GM21360 (cell line): Measurements from ENCODE around the gene PTGDR2.

ENCODE experiments used
- ATAC-seq: cut with Tn5 transposase; IDR thresholded peaks from one replicate; pipeline ENCODE4 v1.9.1; 2021; ENCODE audit warnings: mild to moderate bottlenecking, moderate library complexity; ENCODE audit not compliant: unreplicated experiment

Gene PTGDR2

GRCh38 chr11:60855726-60856633, at the start of gene PTGDR2:
Gene PTGDR2, minus strand, starts transcription at chr11:60855950. Its CDS starts 2,228 bp downstream, at chr11:60853722.
- ATAC-seq, result no peak

GRCh38 chr11:60905047-60905446, 49.3 kb upstream of the PTGDR2 start:
- ATAC-seq, result no peak

- no peak for ATAC-seq
Observed at GRCh38 chr11:60902625-60903024, 46.9 kb upstream of the PTGDR2 start.

GRCh38 chr11:60900673-60901404, 45.1 kb upstream of the PTGDR2 start:
- no peak for ATAC-seq

GRCh38 chr11:60899977-60900376, 44.2 kb upstream of the PTGDR2 start:
- ATAC-seq, result no peak

DNA sequence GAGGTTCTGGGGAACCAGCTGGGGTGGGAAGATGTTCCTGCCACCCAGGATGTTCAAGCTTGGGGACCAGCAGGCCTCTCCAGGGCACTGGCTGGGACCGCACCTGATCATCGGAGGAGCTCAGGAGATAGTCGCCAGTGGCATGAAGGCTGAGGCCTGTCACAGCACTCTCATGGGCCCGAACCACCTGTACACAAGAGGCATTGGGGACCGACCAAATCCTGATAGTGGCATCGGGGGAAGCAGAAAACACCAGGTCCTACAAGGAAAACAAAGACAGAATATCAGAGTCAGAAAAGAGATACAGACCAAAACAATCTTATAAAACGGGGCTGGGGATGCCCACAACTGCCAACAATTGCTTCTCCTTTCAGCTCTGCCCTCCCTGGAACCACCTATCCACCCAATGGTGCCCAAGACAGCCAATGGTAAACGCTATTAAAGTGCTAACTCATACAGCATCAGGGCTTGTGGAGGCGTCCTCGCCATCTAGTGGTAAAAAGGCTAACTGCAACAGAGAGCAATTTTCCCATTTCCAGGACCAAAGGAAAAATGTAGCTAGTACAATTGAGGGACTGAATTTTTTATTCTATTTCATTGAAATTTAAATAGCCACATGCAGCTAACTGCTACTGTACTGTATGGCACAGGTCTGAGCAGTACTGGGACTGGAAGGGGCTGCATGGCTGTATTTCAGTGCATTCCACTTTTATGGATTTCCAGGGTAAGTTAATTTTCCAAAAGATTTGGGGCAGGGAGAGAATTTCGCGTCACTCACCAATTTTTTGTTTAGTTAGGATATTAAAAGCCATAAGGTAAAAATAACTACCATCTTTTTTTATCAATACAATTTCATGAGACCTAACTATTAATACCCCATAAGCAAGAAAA, 43.5 kb upstream of the PTGDR2 start:
- ATAC-seq, result no peak

GRCh38 chr11:60897496-60897895, 41.7 kb upstream of the PTGDR2 start:
- ATAC-seq, result no peak

GRCh38 chr11:60895687-60896086, 39.9 kb upstream of the PTGDR2 start:
- ATAC-seq, result no peak

GRCh38 chr11:60891103-60891741, 35.5 kb upstream of the PTGDR2 start:
- no peak for ATAC-seq

DNA sequence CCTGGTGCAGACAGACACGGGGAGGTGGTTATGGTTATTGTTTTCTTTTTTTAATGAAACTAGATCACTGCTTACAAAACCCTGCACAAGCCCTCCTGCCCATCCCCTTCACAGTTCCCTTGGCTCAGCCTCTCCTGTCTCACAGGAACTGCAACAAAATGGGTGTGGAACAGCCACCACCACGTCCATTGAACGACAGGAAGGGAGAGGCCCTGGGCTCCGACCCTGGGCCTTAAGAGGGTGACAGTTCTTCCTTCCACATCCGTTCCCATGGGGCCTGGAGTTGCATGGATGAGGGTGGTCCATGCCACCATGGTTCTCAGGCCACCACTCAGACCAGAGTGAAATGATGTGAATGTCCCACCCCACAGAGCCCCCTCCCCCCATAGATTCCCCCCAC, 34.9 kb upstream of the PTGDR2 start:
- no peak for ATAC-seq

- no peak for ATAC-seq
Observed at GRCh38 chr11:60889869-60890311, 34.1 kb upstream of the PTGDR2 start.

GRCh38 chr11:60887556-60887955, 31.8 kb upstream of the PTGDR2 start:
- no peak for ATAC-seq

GRCh38 chr11:60880643-60881282, 25.0 kb upstream of the PTGDR2 start:
- no peak for ATAC-seq

GRCh38 chr11:60879971-60880588, 24.3 kb upstream of the PTGDR2 start:
- no peak for ATAC-seq

DNA sequence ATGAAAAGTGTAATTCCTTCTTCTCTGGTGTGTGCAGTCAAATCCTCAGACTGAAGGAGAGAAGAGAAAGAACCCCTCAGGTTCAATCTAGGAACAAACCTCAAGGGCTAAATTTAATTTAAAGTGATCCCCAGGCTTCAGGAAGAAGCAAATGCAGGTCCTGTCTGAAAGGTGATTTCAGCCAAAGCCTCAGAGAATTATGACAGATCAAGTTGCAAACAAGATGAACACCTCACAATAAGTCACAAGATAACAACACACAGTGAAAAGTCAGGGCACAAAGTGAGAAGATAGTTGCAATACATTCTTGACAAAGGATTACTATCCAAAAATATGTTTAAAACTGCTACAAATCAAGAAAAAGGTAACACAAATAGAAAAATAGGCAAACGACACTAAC, 23.4 kb upstream of the PTGDR2 start:
- no peak for ATAC-seq

DNA sequence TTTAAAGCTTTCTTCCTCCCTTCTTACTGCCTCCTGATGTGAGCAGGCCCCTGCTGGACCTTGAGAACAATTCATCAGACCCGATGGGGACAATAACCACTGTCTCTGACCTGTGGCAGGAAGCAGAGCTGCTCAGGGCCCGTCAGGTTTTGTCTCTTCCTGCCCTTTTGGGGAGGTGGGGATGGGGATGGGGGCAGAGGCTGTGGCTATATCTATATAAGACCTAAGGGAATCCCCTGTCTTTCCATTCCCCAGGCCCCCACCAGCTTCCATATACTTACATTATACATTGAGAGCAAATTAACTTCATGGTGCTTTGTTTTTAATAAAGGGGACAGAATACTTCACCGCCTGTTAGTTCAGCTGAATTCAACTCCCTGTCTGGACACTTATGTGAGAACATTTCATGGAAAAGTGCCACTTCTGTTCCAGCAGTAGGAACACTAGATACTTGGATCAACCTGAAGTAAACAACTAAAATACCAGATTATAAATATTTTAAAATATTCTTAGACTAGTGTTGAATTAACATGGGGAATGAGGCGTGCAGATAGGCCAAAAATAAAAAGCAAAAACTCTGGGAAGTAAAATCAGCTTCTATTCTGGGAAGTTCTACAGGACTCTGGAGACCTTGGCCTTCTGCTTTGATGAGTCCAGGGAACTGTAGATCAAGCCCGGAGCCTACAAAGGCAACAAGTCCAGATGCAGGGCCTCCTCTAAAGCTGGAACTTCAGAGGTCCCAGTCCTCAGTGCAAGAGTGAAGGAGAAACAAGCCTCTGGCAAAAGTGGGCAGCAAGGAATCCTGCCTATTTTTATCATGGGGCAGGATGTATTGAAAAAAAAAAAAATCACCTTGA, 22.7 kb upstream of the PTGDR2 start:
- ATAC-seq, result no peak

GRCh38 chr11:60876168-60876485, 20.4 kb upstream of the PTGDR2 start:
- ATAC-seq, result no peak

DNA sequence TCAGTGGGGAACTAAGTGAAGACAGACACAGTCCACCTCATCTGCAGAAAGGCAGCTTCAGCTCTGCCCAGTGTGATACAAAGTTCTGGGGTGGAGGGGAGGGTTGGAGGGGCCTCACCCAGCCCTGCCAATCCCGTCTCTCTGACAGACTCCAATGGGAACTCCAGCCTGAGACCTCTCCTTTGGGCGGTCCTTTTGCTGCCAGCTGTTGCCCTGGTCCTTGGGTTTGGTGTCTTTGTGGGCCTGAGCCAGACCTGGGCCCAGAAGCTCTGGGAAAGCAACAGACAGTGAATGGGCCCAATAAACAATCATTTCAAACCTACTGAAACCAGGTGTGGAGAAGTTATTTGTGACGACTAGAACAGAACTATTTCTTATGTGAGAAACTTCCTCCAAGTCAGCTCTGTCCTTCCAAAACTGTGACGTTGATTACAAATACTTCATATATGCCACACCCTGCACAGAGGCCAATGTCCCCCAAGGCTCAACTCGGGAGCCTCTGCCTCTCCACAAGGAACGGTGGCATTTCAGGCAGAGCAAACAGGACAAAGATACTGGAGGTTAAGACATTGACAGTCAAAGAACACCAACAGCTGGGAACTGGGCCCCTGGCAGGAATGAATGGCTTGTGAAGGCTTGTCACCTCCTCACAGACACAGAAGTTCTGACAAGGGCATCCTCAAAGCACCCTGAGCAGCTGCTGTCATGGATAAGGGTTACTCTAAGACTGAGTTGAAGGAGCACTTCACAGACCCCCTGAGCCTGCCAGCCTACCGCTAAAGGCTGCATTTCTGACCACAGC, 19.8 kb upstream of the PTGDR2 start:
- ATAC-seq, result no peak
